IPS-15b (cell line): Measurements from ENCODE around the gene MEA1.
"Not testable (repeated sequence)": the region's sequence is repeated elsewhere in the genome, so short reads cannot be mapped to it uniquely, and the experiment has no call there.

Experiments used
- H3K27me3 ChIP-seq: one replicate; pipeline ENCODE4 v1.6.1; 2013; ENCODE audit warnings: low read length; ENCODE audit not compliant: control insufficient read depth, insufficient read depth
- H3K36me3 ChIP-seq: one replicate; pipeline ENCODE4 v1.6.1; 2013; ENCODE audit warnings: low read length; ENCODE audit not compliant: control insufficient read depth, insufficient read depth
- H3K4me1 ChIP-seq: one replicate; pipeline ENCODE4 v1.6.1; 2013; ENCODE audit warnings: mild to moderate bottlenecking, low read length; ENCODE audit not compliant: control insufficient read depth, insufficient read depth
- H3K4me3 ChIP-seq: one replicate; pipeline ENCODE4 v1.5.1; 2013; ENCODE audit warnings: low read depth, low read length
- H3K9ac ChIP-seq: one replicate; pipeline ENCODE4 v1.6.1; 2013; ENCODE audit warnings: low read depth, mild to moderate bottlenecking, low read length
- H3K9me3 ChIP-seq: one replicate; pipeline ENCODE4 v1.6.1; 2013; ENCODE audit warnings: mild to moderate bottlenecking, low read length; ENCODE audit not compliant: control insufficient read depth, insufficient read depth

Gene MEA1

GRCh38 chr6:43052842-43053544 is 39.2 kb upstream of the MEA1 start:
- peaks cover 14% of the 10 kb centered on the region for H3K36me3 ChIP-seq
- H3K27me3 ChIP-seq: no peaks in the 10 kb centered on the region
- H3K9me3 ChIP-seq: no peaks in the 10 kb centered on the region
- H3K4me3 ChIP-seq: peak overlapping the region; percentile 86
- peak overlapping the region; percentile 97 for H3K9ac ChIP-seq
- peaks cover 4% of the 10 kb centered on the region for H3K4me1 ChIP-seq

- Histone ChIP-seq H3K9me3 (no peaks in the 10 kb centered on the region), H3K4me1 (peaks cover 4% of the 10 kb centered on the region), H3K27me3 (no peaks in the 10 kb centered on the region), H3K9ac (peak overlapping the region; percentile 97), H3K4me3 (peak overlapping the region; percentile 86), H3K36me3 (peaks cover 16% of the 10 kb centered on the region)
Measured at GRCh38 chr6:43052225-43052841, 38.6 kb upstream of the MEA1 start.

- peaks cover 19% of the 10 kb centered on the region for H3K36me3 ChIP-seq
- H3K4me1 ChIP-seq: peaks cover 4% of the 10 kb centered on the region
- H3K27me3 ChIP-seq: no peaks in the 10 kb centered on the region
- no peak overlapping the region for H3K9ac ChIP-seq
- H3K4me3 ChIP-seq: no peak overlapping the region
- no peaks in the 10 kb centered on the region for H3K9me3 ChIP-seq
Measured at GRCh38 chr6:43050981-43051380, 37.2 kb upstream of the MEA1 start.

GRCh38 chr6:43047998-43048397 is 34.3 kb upstream of the MEA1 start:
- Histone ChIP-seq H3K9ac (no peak overlapping the region), H3K27me3 (no peaks in the 10 kb centered on the region), H3K9me3 (no peaks in the 10 kb centered on the region), H3K36me3 (peaks cover 31% of the 10 kb centered on the region), H3K4me1 (peaks cover 3% of the 10 kb centered on the region), H3K4me3 (no peak overlapping the region)

- H3K4me1 ChIP-seq: no peaks in the 10 kb centered on the region
- no peak overlapping the region for H3K4me3 ChIP-seq
- no peaks in the 10 kb centered on the region for H3K9me3 ChIP-seq
- peaks cover 38% of the 10 kb centered on the region for H3K36me3 ChIP-seq
- H3K27me3 ChIP-seq: no peaks in the 10 kb centered on the region
- no peak overlapping the region for H3K9ac ChIP-seq
Measured at GRCh38 chr6:43045371-43045930, 31.7 kb upstream of the MEA1 start.

GRCh38 chr6:43043310-43043709 is 29.6 kb upstream of the MEA1 start:
- no peaks in the 10 kb centered on the region for H3K27me3 ChIP-seq
- no peak overlapping the region for H3K4me3 ChIP-seq
- H3K9me3 ChIP-seq: no peaks in the 10 kb centered on the region
- H3K9ac ChIP-seq: no peak overlapping the region
- no peaks in the 10 kb centered on the region for H3K4me1 ChIP-seq
- peaks cover 41% of the 10 kb centered on the region for H3K36me3 ChIP-seq

GRCh38 chr6:43041475-43041874 is 27.7 kb upstream of the MEA1 start:
- H3K9me3 ChIP-seq, H3K9ac ChIP-seq, H3K27me3 ChIP-seq, H3K4me1 ChIP-seq, H3K4me3 ChIP-seq: not testable (repeated sequence)
- H3K36me3 ChIP-seq: peaks cover 43% of the 10 kb centered on the region

- no peak overlapping the region for H3K9ac ChIP-seq
- H3K9me3 ChIP-seq: no peaks in the 10 kb centered on the region
Measured at GRCh38 chr6:43040542-43041257, 27.0 kb upstream of the MEA1 start.

GRCh38 chr6:43038727-43039126 is 25.0 kb upstream of the MEA1 start:
- Histone ChIP-seq H3K27me3 (no peaks in the 10 kb centered on the region), H3K36me3 (peaks cover 41% of the 10 kb centered on the region), H3K9me3 (no peaks in the 10 kb centered on the region), H3K4me3 (no peak overlapping the region), H3K9ac (no peak overlapping the region), H3K4me1 (no peaks in the 10 kb centered on the region)

More at GRCh38 chr6:43040542-43041257, 27.0 kb upstream of the MEA1 start:
- H3K36me3 ChIP-seq: peaks cover 40% of the 10 kb centered on the region
- H3K4me3 ChIP-seq: no peak overlapping the region
- H3K4me1 ChIP-seq: no peaks in the 10 kb centered on the region
- no peaks in the 10 kb centered on the region for H3K27me3 ChIP-seq

GRCh38 chr6:43037706-43038105 is 24.0 kb upstream of the MEA1 start:
- H3K36me3 ChIP-seq: peaks cover 33% of the 10 kb centered on the region

GRCh38 chr6:43037197-43037596 is 23.5 kb upstream of the MEA1 start:
- no peaks in the 10 kb centered on the region for H3K4me1 ChIP-seq

More at GRCh38 chr6:43037706-43038105, 24.0 kb upstream of the MEA1 start:
- Histone ChIP-seq H3K9ac (no peak overlapping the region), H3K27me3 (no peaks in the 10 kb centered on the region), H3K4me3 (no peak overlapping the region), H3K4me1 (no peaks in the 10 kb centered on the region), H3K9me3 (no peaks in the 10 kb centered on the region)

More at GRCh38 chr6:43037197-43037596, 23.5 kb upstream of the MEA1 start:
- no peaks in the 10 kb centered on the region for H3K9me3 ChIP-seq
- H3K36me3 ChIP-seq: peaks cover 30% of the 10 kb centered on the region
- no peaks in the 10 kb centered on the region for H3K27me3 ChIP-seq
- H3K9ac ChIP-seq: no peak overlapping the region
- H3K4me3 ChIP-seq: no peak overlapping the region
